HG02870 (cell line): ENCODE results near the gene UBASH3A.
"Not testable (repeated sequence)": the region's sequence is repeated elsewhere in the genome, so short reads cannot be mapped to it uniquely, and the experiment has no call there.

Experiments used
- ATAC-seq: cut with Tn5 transposase; IDR thresholded peaks from one replicate; pipeline ENCODE4 v1.9.1; 2021; ENCODE audit warnings: mild to moderate bottlenecking, moderate library complexity; ENCODE audit not compliant: unreplicated experiment

UBASH3A gene

DNA sequence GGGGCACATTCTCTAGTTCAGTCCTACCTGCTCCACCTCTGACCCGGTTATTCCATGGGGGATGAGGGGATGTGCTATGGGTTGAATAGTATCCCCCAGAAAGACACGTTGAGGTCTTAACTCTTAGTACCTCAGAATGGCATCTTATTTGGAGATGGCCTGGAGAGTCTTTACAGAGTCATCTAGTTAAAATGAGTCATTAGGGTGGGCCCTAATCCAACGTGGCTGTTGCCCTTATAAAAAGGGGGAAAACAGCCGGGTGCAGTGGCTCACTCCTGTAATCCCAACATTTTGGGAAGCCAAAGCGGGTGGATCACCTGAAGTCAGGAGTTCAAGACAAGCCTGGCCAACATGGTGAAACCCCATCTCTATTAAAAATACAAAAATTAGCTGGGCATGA is 13.5 kb upstream of the UBASH3A start:
- no peak for ATAC-seq

GRCh38 chr21:42390696-42391095 is 13.0 kb upstream of the UBASH3A start:
- no peak for ATAC-seq

GRCh38 chr21:42391297-42391696 is 12.4 kb upstream of the UBASH3A start:
- no peak for ATAC-seq

DNA sequence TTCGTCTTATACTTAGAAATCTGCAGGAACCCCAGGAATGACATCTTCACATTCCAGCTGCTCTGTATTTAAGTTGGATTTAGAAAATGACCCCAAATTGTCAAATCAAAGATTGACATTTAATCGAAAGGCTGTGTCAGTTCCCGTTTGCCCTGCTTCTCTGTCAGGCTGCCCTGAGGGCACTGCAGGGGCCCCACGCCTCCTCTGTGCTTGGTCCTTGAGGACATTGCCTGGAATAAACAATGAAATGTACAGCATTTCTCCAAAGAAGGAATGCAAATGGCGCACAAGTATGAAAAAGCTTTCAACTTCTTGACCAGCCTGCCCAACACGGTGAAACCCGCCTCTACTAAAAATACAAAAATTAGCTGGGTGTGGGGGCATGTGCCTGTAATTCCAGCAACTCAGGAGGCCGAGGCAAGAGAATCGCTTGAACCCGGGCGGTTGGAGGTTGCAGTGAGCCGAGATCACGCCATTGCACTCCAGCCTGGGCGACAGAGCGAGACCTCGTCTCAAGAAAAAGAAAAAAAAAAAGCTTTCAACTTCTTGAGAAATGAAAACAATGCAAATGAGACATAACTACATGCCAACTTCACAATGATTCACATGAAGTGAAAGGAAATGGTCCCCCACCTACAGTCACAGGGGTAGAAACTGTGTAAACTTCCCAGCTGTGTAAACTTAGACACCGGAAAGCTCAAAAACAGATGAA is 10.8 kb upstream of the UBASH3A start:
- ATAC-seq: no peak

- ATAC-seq: no peak
These were observed 10.2 kb upstream of the UBASH3A start for GRCh38 chr21:42393443-42393950.

DNA sequence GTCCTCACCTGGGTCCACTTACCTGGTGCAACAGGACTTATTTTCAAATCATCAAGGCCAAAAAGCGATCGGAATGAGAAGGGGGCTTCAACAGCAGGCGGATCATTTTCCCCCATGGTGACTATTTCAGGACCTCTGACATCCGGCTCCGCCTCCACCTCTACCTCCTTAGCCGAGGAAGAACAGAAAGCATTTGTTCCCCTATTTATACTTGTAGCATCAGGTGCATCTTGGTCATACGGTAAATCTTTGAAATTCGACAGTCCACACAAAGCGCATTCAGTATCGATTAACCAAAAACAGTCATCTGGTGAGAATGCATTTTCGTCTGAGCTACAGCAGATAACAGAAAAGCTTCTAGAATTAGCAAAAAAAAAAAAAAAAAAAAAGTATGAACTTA is 8.4 kb upstream of the UBASH3A start:
- no peak for ATAC-seq

GRCh38 chr21:42395905-42396651 is 7.6 kb upstream of the UBASH3A start, which contains the start of gene TMPRSS3:
TSS of gene TMPRSS3 (minus strand) at chr21:42396052. CDS start at chr21:42395417, 635 bp downstream.
- no peak for ATAC-seq

- no peak for ATAC-seq
These were observed 6.6 kb upstream of the UBASH3A start for GRCh38 chr21:42396799-42397745.

DNA sequence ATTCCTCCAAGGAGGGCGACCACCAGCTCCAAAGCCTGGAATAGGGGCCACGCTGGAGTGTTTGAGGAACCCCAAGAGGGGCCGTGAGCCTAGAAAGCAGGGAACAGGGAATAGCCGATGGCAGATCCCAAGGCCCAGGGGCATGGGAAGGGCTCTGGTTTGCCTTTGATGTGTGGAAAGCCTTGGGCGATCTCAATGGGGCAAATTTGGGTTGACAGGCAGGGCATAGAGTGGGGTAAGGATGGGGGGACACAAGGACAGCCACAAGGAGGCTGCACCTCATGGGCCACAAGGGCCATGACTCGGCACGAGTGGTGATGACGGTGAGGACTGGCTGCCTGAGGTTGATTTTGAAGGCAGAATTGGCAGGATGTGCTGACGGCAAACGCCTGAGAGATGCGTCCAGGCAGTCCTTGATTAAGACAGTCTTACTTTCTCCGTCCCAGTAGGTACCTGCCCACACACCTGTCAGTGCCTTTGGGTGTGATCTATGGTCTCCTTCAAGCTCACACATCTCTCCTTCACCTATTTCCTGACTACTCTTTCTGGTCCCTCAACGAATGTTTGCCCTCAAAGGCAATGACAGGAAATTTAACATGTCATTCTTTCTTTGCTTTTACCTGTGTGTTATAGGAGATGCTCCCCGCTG is 5.8 kb upstream of the UBASH3A start:
- no peak for ATAC-seq

- no peak for ATAC-seq
These were observed 5.2 kb upstream of the UBASH3A start for GRCh38 chr21:42398436-42399028.

DNA sequence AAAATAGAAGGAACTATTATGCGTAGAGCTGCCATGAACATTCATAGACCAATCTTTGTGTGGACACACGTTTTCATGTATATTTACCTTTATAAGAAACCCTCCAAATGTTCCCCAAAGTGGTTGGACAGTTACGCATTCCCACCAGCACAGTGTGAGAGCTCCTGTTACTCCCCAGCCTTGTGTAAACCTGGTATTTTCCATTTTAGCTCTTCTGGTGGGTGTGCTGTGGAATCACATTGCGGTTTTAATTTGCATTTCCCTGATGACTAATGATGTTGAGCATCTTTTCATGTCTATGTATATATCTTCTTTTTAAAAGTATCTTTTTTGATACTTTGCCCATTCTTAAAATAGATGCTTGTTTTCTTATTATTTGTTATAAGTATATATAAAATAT is 3.2 kb upstream of the UBASH3A start:
- ATAC-seq: no peak

GRCh38 chr21:42401154-42401553 is 2.5 kb upstream of the UBASH3A start:
- no peak for ATAC-seq

GRCh38 chr21:42401820-42402251 is 1.9 kb upstream of the UBASH3A start:
- ATAC-seq: no peak

DNA sequence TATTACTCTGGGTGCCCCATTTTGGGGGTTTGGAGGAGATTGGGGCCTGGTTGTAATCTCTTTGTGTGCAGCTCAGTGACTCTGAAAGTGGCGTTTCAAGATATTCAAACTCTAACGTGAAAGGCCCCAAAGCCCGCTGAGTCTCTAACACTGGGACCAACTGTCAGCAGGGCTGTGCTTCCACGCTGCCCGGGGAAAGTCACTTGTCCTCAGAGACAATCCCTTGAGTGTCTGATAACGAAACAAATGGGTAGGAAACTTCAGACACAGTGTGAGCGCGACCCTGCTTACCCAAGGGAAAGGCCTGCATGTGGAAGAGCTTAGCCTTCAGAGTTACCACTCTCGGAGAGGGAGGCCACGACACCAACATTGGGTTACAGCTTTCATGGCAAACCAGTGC is 837 bp downstream of the UBASH3A start:
- ATAC-seq: no peak

DNA sequence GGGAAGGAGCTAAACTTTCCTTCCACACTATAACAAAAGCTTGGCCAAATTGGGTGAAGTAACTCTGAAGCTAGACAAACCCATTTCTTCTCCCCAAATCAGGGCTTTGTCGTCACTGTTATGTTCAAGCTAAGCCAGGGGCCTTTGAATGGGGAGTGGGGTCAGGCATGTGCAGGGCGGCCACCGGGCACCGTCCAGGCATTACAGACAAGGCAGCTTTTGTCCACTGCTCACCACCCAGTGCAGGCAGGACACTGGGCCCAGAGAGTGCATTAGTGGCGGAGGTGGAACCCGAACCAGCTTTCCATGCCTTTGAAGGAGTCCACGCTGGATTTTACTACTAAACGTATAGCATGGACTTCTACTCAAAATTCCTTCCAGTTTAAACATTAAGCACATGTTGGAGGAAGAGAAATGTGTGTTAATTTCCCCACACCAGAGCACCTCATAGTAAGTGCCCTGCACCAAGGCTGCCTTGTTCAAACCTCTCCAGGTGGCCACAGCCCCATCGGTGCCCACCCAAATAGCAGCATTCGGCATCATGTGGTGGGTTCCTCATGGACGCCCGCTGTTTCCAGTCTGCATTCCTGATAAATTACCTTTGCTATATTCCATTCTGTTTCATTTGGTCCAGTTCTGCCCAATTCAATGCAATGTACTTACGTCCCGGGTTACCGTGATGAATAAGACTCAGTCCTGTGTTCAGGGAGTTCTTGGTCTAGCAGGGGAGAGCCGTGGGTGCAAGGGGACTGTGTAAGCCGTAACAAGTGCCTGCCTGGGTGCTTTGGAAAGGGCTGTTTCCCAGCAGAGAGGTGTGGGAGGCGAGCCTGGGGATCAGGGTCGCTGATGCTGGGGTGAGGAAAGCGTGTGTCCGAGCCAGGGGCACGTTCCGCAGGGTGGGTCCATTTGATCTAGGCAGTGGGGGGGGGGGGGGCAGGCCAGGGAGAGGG is 1.6 kb downstream of the UBASH3A start:
- no peak for ATAC-seq

DNA sequence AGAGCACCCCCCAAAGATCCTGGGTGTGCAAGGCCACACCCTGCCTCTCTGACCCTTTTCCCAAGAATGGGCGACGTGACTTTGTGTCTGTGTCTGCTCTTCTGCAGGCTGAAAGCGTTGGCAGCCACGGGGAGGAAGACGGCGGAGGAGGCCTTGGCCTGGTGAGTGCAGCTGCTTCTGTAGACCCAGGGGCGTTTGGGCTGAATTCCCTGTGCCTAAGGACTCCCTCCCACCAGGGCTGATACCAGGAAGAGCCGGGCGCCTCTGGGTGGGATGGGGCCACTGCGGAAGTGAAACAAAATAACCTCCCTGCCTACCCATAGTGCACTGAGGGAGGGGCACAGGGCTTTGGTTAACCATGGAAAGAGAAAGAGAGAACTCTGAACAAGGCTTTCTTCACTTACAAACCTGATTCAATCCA is 2.5 kb downstream of the UBASH3A start:
- ATAC-seq: no peak

- ATAC-seq: no peak
These were observed 3.2 kb downstream of the UBASH3A start for GRCh38 chr21:42406866-42407265.

DNA sequence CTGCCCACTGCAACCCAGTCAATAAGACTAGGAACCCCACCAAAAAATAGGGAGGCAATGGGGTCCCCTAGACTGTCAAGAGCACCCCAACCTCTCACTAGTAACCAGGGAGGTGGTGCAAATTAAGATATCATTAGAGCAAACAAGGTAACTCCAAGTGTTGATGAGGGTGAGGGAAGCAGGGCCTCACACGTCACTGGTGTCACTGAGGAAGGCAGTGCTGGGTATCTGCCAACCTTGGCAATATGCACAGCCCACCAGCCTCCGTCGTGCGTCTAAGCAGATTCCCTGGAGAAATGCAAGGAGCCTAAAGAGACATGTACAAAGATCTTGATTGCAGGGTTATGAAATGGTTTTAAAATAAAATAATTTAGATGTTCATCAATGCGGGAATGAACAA is 3.8 kb downstream of the UBASH3A start:
- ATAC-seq: no peak

GRCh38 chr21:42408718-42409117 is 5.0 kb downstream of the UBASH3A start:
- ATAC-seq: not testable (repeated sequence)
